HCT116 (cell line): ENCODE measurements around the gene CTNNA2. TPM values are rescaled to one million over a fixed set of nuclear protein-coding genes. Genes with fewer than 3 reads are reported as not detected.

Source experiments
- ATAC-seq: fragments of 200-7000 bp; cut with Tn5 transposase; 2 replicates; pipeline ENCODE4 v1.9.1; 2020; ENCODE audit warnings: mild to moderate bottlenecking, moderate library complexity
- BruUV-seq: library from RNA; stranded (reverse); fragments of 400-500 nt; replicated peaks from 2 replicates; lab custom pipeline; 2021; lab: Mats Ljungman, UMichigan
- CTCF ChIA-PET: fragments of 300-600 bp; sonication (Branson Sonifier 250); formaldehyde crosslinking; loops from one replicate; lab custom pipeline; 2021; ENCODE audit warnings: antibody characterized with exemption; lab: Charles Lee
- POLR2A ChIA-PET: fragments of 300-600, 350-600 bp; sonication (Branson Sonifier 250); formaldehyde crosslinking; loops from one replicate; lab custom pipeline; 2021; ENCODE audit warnings: antibody characterized with exemption; lab: Charles Lee
- RAD21 ChIA-PET, 2 experiments: fragments of 300-600 bp; sonication (Branson Sonifier 250); formaldehyde crosslinking; loops; one replicate each; lab custom pipeline; 2023; ENCODE audit warnings: low total read pairs in 2 of 2; ENCODE audit not compliant: uncharacterized antibody in 2 of 2, unreplicated experiment in 2 of 2, low non-redundant PET in 1 of 2; lab: Charles Lee
- DNase-seq: peaks from one replicate; pipeline ENCODE4 v3.0.0-alpha.2; 2010; ENCODE audit warnings: low read depth, low spot score
- H2AFZ ChIP-seq: fragments of 200-600 bp; shearing (Covaris generic), sonication (generic); 2 replicates; pipeline ENCODE4 v1.6.1; 2017; ENCODE audit warnings: low read depth, mixed run types, mixed read lengths, antibody characterized with exemption, low read length; ENCODE audit not compliant: poor library complexity, severe bottlenecking
- H3K27ac ChIP-seq: 2 replicates; pipeline ENCODE4 v1.5.1; 2012; ENCODE audit warnings: low read depth, low read length
- H3K27me3 ChIP-seq: fragments of 200-600 bp; sonication (generic); 2 replicates; pipeline ENCODE4 v1.6.1; 2016; ENCODE audit warnings: mixed run types, low read length, mixed read lengths; ENCODE audit not compliant: insufficient read depth
- H3K36me3 ChIP-seq, 2 experiments: fragments of 200-500 bp in 1 of 2; fragments of 200-600 bp in 1 of 2; sonication (Bioruptor generic) in 1 of 2; sonication (generic) in 1 of 2; 2 replicates each; pipeline versions ENCODE4 v1.5.1 to v1.6.1; 2014 to 2016; ENCODE audit warnings: low read length in 2 of 2, inconsistent platforms in 1 of 2, mixed read lengths in 1 of 2, mixed run types in 1 of 2; ENCODE audit not compliant: insufficient read depth in 2 of 2, control insufficient read depth in 1 of 2
- H3K4me1 ChIP-seq, 2 experiments: fragments of 200-600 bp in 1 of 2; sonication (generic) in 1 of 2; 2 replicates each; pipeline versions ENCODE4 v1.5.1 to v1.6.1; 2012 to 2017; ENCODE audit warnings: low read length in 2 of 2, inconsistent platforms in 1 of 2, mild to moderate bottlenecking in 1 of 2, mixed read lengths in 1 of 2, mixed run types in 1 of 2, moderate library complexity in 1 of 2; ENCODE audit not compliant: insufficient read depth in 2 of 2, control insufficient read depth in 1 of 2
- H3K4me2 ChIP-seq: fragments of 200-600 bp; sonication (generic); 2 replicates; pipeline ENCODE4 v1.6.1; 2017; ENCODE audit warnings: mixed run types, low read length, mixed read lengths
- H3K4me3 ChIP-seq, 2 experiments: fragments of 200-600 bp in 1 of 2; sonication (generic) in 1 of 2; replicated peaks in 1 of 2; 2 replicates each; pipeline ENCODE4 v1.5.1; 2011 to 2016; ENCODE audit warnings: low read length in 2 of 2, control low read depth in 1 of 2, low read depth in 1 of 2, mild to moderate bottlenecking in 1 of 2, mixed read lengths in 1 of 2, mixed run types in 1 of 2
- H3K79me2 ChIP-seq: fragments of 200-600 bp; sonication (generic); 2 replicates; pipeline ENCODE4 v1.6.1; 2017; ENCODE audit warnings: mild to moderate bottlenecking, mixed run types, low read length, moderate library complexity, mixed read lengths; ENCODE audit not compliant: insufficient read depth
- H3K9ac ChIP-seq: fragments of 200-600 bp; sonication (generic); 2 replicates; pipeline ENCODE4 v1.6.1; 2016; ENCODE audit warnings: low read length, mixed read lengths
- H3K9me2 ChIP-seq: fragments of 200-600 bp; sonication (generic), shearing (Covaris generic); 2 replicates; pipeline ENCODE4 v1.6.1; 2017; ENCODE audit warnings: mixed run types, mild to moderate bottlenecking, moderate library complexity; ENCODE audit not compliant: insufficient read depth
- H3K9me3 ChIP-seq, 2 experiments: fragments of 200-500 bp in 1 of 2; fragments of 200-600 bp in 1 of 2; sonication (Bioruptor generic) in 1 of 2; sonication (generic) in 1 of 2; 2 replicates each; pipeline ENCODE4 v1.6.1; 2014 to 2017; ENCODE audit warnings: low read length in 2 of 2, mixed read lengths in 2 of 2, inconsistent platforms in 1 of 2, low read depth in 1 of 2, mild to moderate bottlenecking in 1 of 2, mixed run types in 1 of 2, moderate library complexity in 1 of 2; ENCODE audit not compliant: control insufficient read depth in 1 of 2, insufficient read depth in 1 of 2
- H4K20me1 ChIP-seq: fragments of 200-600 bp; sonication (generic), shearing (Covaris generic); 2 replicates; pipeline ENCODE4 v1.6.1; 2017; ENCODE audit warnings: mixed run types, mild to moderate bottlenecking, moderate library complexity; ENCODE audit not compliant: insufficient read depth
- CEBPB ChIP-seq: IDR thresholded peaks from 2 replicates; pipeline ENCODE4 v1.6.1; 2012; ENCODE audit warnings: low read depth
- CTCF ChIP-seq, 3 experiments: fragments of 200-600 bp in 1 of 3; sonication (generic) in 1 of 3; IDR thresholded peaks in 2 of 3; conservative IDR thresholded peaks in 1 of 3; 2 replicates each; pipeline ENCODE4 v1.5.1; 2012 to 2017; ENCODE audit warnings: low read depth in 2 of 3, low read length in 2 of 3, antibody characterized with exemption in 1 of 3, borderline replicate concordance in 1 of 3, control low read depth in 1 of 3, mild to moderate bottlenecking in 1 of 3, mixed read lengths in 1 of 3, mixed run types in 1 of 3, moderate library complexity in 1 of 3; ENCODE audit not compliant: insufficient read depth in 1 of 3
- EGR1 ChIP-seq: IDR thresholded peaks from 2 replicates; pipeline ENCODE4 v1.6.1; 2012; ENCODE audit warnings: low read depth
- EZH2phosphoT487 ChIP-seq: fragments of 200-600 bp; IDR thresholded peaks from 2 replicates; pipeline ENCODE4 v1.6.1; 2018; ENCODE audit warnings: antibody characterized with exemption, borderline replicate concordance
- FOSL1 ChIP-seq: IDR thresholded peaks from 2 replicates; pipeline ENCODE4 v1.6.1; 2012; ENCODE audit warnings: low read depth
- JUND ChIP-seq: IDR thresholded peaks from 2 replicates; pipeline ENCODE4 v1.6.1; 2012
- MAX ChIP-seq: IDR thresholded peaks from 2 replicates; pipeline ENCODE4 v1.6.1; 2012
- POLR2A ChIP-seq: IDR thresholded peaks from 2 replicates; pipeline ENCODE4 v1.7.0; 2011; ENCODE audit warnings: borderline replicate concordance; ENCODE audit not compliant: insufficient read depth, insufficient read length; ENCODE audit errors: extremely low read depth
- POLR2AphosphoS5 ChIP-seq: IDR thresholded peaks from 2 replicates; pipeline ENCODE4 v1.6.1; 2011; ENCODE audit warnings: mild to moderate bottlenecking, low read depth, low read length, moderate library complexity
- RAD21 ChIP-seq: IDR thresholded peaks from 2 replicates; pipeline ENCODE4 v1.6.1; 2012; ENCODE audit warnings: low read depth, mild to moderate bottlenecking
- REST ChIP-seq: IDR thresholded peaks from 2 replicates; pipeline ENCODE4 v1.6.1; 2012; ENCODE audit warnings: low read depth
- SIN3A ChIP-seq: IDR thresholded peaks from 2 replicates; pipeline ENCODE4 v1.6.1; 2012; ENCODE audit warnings: low read depth
- SP1 ChIP-seq: IDR thresholded peaks from 2 replicates; pipeline ENCODE4 v1.6.1; 2012; ENCODE audit warnings: low read depth
- SRF ChIP-seq: IDR thresholded peaks from 2 replicates; pipeline ENCODE4 v1.6.1; 2012; ENCODE audit warnings: low read depth
- TCF7L2 ChIP-seq: IDR thresholded peaks from 2 replicates; pipeline ENCODE4 v1.7.0; 2011; ENCODE audit warnings: borderline replicate concordance, inconsistent platforms; ENCODE audit not compliant: insufficient read depth, insufficient read length; ENCODE audit errors: extremely low read depth
- YY1 ChIP-seq: IDR thresholded peaks from 2 replicates; pipeline ENCODE4 v1.6.1; 2011; ENCODE audit warnings: low read length, low read depth, moderate library complexity, mild to moderate bottlenecking; ENCODE audit not compliant: insufficient replicate concordance; ENCODE audit errors: extremely low read depth
- ZBTB33 ChIP-seq: IDR thresholded peaks from 2 replicates; pipeline ENCODE4 v1.6.1; 2011; ENCODE audit warnings: mild to moderate bottlenecking, low read length, moderate library complexity; ENCODE audit not compliant: insufficient replicate concordance; ENCODE audit errors: extremely low read depth
- ZFX ChIP-seq: fragments of 450-650 bp; IDR thresholded peaks from 2 replicates; pipeline ENCODE4 v1.6.1; 2017
- ZNF274 ChIP-seq: fragments of 200-500 bp; sonication (Bioruptor generic); IDR thresholded peaks from 2 replicates; pipeline ENCODE4 v1.6.1; 2014; ENCODE audit warnings: mild to moderate bottlenecking, low read depth, low read length, inconsistent platforms
- intact Hi-C: fragments of 100-400 bp; cut with micrococcal nuclease; formaldehyde crosslinking; loops from 2 replicates; pipeline ENCODE4 v1.10.0; 2022
- total RNA-seq: library from RNA; stranded (reverse); gene quantifications from one replicate; pipeline ENCODE4 v1.2.1, GENCODE V29; 2021; ENCODE audit not compliant: unreplicated experiment

The CTNNA2 gene
- total RNA-seq, 1 experiment from 2014 or later, result not detected

GRCh38 chr2:79994161-79994560 is 481.3 kb downstream of the CTNNA2 start:
- CTCF ChIA-PET, result no interaction called here
- intact Hi-C loops, result no loop called here
- DNase-seq (no peak), ATAC-seq (no peak)
- no peaks in the 10 kb centered on the region for H3K36me3 ChIP-seq
- RAD21 ChIA-PET, result no interaction called here
- H4K20me1 ChIP-seq, result no peaks in the 10 kb centered on the region
- no peak overlapping the region for H3K4me2 ChIP-seq
- no peak overlapping the region for H3K27ac ChIP-seq
- peaks cover 3 to 4% of the 10 kb centered on the region in 2 experiments; a peak in 2 of 4 replicates for H3K9me3 ChIP-seq
- no peak overlapping the region for H3K4me3 ChIP-seq
- H3K27me3 ChIP-seq, result no peaks in the 10 kb centered on the region
- no peak for TF ChIP-seq CTCF (IDR thresholded peaks at IDR 0.05 in 2 of 3, conservative IDR thresholded peaks at IDR 0.05 in 1 of 3; ENCODE audit: borderline replicate concordance in 1 of 3, insufficient read depth in 1 of 3, low read depth in 2 of 3, low read length in 2 of 3)
- TF ChIP-seq EZH2phosphoT487, result no peak
- no peak for TF ChIP-seq ZBTB33
- TF ChIP-seq MAX, result no peak
- TF ChIP-seq ZFX, result no peak
- no peak for TF ChIP-seq SRF
- TF ChIP-seq YY1, result no peak
- TF ChIP-seq ZNF274, result no peak
- no peak for TF ChIP-seq CEBPB
- no peak for TF ChIP-seq FOSL1
- TF ChIP-seq REST, result no peak
- TF ChIP-seq POLR2AphosphoS5, result no peak
- TF ChIP-seq TCF7L2, result no peak
- TF ChIP-seq EGR1, result no peak
- no peak for TF ChIP-seq SIN3A
- no peak for TF ChIP-seq POLR2A
- no peak for TF ChIP-seq SP1
- no peak for TF ChIP-seq RAD21
- TF ChIP-seq JUND, result no peak
- no peak overlapping the region for H3K9ac ChIP-seq
- BruUV-seq, result no TSS peak
- no peak overlapping the region for H2AFZ ChIP-seq
- POLR2A ChIA-PET, result no interaction called here
- H3K9me2 ChIP-seq, result no peaks in the 10 kb centered on the region
- no peaks in the 10 kb centered on the region for H3K79me2 ChIP-seq
- H3K4me1 ChIP-seq, result no peaks in the 10 kb centered on the region
